HCT116 (cell line): ENCODE results near the gene FAT1.

ENCODE experiments used
- EZH2phosphoT487 ChIP-seq: fragments of 200-600 bp; IDR thresholded peaks from 2 replicates; pipeline ENCODE4 v1.6.1; 2018; ENCODE audit warnings: antibody characterized with exemption, borderline replicate concordance
- POLR2A ChIP-seq: IDR thresholded peaks from 2 replicates; pipeline ENCODE4 v1.7.0; 2011; ENCODE audit warnings: borderline replicate concordance; ENCODE audit not compliant: insufficient read depth, insufficient read length; ENCODE audit errors: extremely low read depth
- POLR2AphosphoS5 ChIP-seq: IDR thresholded peaks from 2 replicates; pipeline ENCODE4 v1.6.1; 2011; ENCODE audit warnings: mild to moderate bottlenecking, low read depth, low read length, moderate library complexity
- SIN3A ChIP-seq: IDR thresholded peaks from 2 replicates; pipeline ENCODE4 v1.6.1; 2012; ENCODE audit warnings: low read depth
- TF ChIP-seq, protein P1 (sequence below), 3 experiments: fragments of 200-600 bp in 1 of 3; sonication (generic) in 1 of 3; IDR thresholded peaks in 2 of 3; conservative IDR thresholded peaks in 1 of 3; 2 replicates each; pipeline ENCODE4 v1.5.1; 2012 to 2017; ENCODE audit warnings: low read depth in 2 of 3, low read length in 2 of 3, antibody characterized with exemption in 1 of 3, borderline replicate concordance in 1 of 3, control low read depth in 1 of 3, mild to moderate bottlenecking in 1 of 3, mixed read lengths in 1 of 3, mixed run types in 1 of 3, moderate library complexity in 1 of 3; ENCODE audit not compliant: insufficient read depth in 1 of 3
- TF ChIP-seq, protein P2 (sequence below): IDR thresholded peaks from 2 replicates; pipeline ENCODE4 v1.6.1; 2012
- TF ChIP-seq, protein P3 (sequence below): IDR thresholded peaks from 2 replicates; pipeline ENCODE4 v1.6.1; 2012; ENCODE audit warnings: low read depth

DNA sequence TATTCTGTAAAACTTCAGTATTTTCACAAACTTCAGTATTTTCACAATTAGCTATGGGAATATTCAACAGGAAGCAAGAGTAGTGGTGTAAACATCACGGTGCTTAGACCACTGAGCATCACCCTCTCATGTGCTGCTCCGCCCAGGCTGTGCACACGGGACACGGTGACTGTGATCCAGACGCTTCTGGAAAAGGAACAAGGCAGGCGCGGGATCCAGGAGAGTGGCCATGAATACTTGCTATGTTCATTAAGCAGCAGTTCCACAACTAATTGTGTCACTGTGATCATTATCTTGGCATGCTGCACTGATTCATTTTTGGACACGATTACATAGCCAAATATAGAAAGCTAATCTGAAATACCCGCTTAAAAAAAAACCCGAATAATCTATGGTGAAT is 19.6 kb upstream of the FAT1 start:
- TF ChIP-seq, protein P1, sequence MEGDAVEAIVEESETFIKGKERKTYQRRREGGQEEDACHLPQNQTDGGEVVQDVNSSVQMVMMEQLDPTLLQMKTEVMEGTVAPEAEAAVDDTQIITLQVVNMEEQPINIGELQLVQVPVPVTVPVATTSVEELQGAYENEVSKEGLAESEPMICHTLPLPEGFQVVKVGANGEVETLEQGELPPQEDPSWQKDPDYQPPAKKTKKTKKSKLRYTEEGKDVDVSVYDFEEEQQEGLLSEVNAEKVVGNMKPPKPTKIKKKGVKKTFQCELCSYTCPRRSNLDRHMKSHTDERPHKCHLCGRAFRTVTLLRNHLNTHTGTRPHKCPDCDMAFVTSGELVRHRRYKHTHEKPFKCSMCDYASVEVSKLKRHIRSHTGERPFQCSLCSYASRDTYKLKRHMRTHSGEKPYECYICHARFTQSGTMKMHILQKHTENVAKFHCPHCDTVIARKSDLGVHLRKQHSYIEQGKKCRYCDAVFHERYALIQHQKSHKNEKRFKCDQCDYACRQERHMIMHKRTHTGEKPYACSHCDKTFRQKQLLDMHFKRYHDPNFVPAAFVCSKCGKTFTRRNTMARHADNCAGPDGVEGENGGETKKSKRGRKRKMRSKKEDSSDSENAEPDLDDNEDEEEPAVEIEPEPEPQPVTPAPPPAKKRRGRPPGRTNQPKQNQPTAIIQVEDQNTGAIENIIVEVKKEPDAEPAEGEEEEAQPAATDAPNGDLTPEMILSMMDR (IDR thresholded peaks at IDR 0.05 in 2 of 3, conservative IDR thresholded peaks at IDR 0.05 in 1 of 3; ENCODE audit: borderline replicate concordance in 1 of 3, insufficient read depth in 1 of 3, low read depth in 2 of 3, low read length in 2 of 3): no peak
- TF ChIP-seq EZH2phosphoT487: no peak
- no peak for TF ChIP-seq POLR2AphosphoS5
- TF ChIP-seq POLR2A: no peak
- no peak for TF ChIP-seq SIN3A
- TF ChIP-seq, protein P2, sequence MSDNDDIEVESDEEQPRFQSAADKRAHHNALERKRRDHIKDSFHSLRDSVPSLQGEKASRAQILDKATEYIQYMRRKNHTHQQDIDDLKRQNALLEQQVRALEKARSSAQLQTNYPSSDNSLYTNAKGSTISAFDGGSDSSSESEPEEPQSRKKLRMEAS: no peak
- TF ChIP-seq, protein P3, sequence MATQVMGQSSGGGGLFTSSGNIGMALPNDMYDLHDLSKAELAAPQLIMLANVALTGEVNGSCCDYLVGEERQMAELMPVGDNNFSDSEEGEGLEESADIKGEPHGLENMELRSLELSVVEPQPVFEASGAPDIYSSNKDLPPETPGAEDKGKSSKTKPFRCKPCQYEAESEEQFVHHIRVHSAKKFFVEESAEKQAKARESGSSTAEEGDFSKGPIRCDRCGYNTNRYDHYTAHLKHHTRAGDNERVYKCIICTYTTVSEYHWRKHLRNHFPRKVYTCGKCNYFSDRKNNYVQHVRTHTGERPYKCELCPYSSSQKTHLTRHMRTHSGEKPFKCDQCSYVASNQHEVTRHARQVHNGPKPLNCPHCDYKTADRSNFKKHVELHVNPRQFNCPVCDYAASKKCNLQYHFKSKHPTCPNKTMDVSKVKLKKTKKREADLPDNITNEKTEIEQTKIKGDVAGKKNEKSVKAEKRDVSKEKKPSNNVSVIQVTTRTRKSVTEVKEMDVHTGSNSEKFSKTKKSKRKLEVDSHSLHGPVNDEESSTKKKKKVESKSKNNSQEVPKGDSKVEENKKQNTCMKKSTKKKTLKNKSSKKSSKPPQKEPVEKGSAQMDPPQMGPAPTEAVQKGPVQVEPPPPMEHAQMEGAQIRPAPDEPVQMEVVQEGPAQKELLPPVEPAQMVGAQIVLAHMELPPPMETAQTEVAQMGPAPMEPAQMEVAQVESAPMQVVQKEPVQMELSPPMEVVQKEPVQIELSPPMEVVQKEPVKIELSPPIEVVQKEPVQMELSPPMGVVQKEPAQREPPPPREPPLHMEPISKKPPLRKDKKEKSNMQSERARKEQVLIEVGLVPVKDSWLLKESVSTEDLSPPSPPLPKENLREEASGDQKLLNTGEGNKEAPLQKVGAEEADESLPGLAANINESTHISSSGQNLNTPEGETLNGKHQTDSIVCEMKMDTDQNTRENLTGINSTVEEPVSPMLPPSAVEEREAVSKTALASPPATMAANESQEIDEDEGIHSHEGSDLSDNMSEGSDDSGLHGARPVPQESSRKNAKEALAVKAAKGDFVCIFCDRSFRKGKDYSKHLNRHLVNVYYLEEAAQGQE: no peak
